AG10803 (cell line): ENCODE results near the gene CBR3.

ENCODE experiments used
- DNase-seq: peaks from one replicate; pipeline ENCODE4 v3.0.0; 2010; ENCODE audit warnings: low read depth
- H3K4me3 ChIP-seq: 2 replicates; pipeline ENCODE4 v1.5.1; 2011; ENCODE audit warnings: mild to moderate bottlenecking, low read length, control low read depth
- CTCF ChIP-seq: conservative IDR thresholded peaks from 2 replicates; pipeline ENCODE4 v1.5.1; 2011; ENCODE audit warnings: mild to moderate bottlenecking, low read length, control low read depth, inconsistent platforms

The CBR3 gene

GRCh38 chr21:36156815-36157670 lies 22.2 kb downstream of the CBR3 start, which contains the start of gene DOP1B:
Gene DOP1B, plus strand, starts transcription at chr21:36156824. Its CDS starts 7,910 bp downstream, at chr21:36164734.
- peak within 1 kb of the TSS; percentile 85 for H3K4me3 ChIP-seq
- no peak for DNase-seq
- TF ChIP-seq CTCF, result no peak

GRCh38 chr21:36159356-36159921 lies 24.6 kb downstream of the CBR3 start:
- no peak for DNase-seq
- H3K4me3 ChIP-seq, result no peak overlapping the region
- no peak for TF ChIP-seq CTCF

GRCh38 chr21:36160850-36161178 lies 25.9 kb downstream of the CBR3 start:
- DNase-seq, result no peak
- H3K4me3 ChIP-seq, result no peak overlapping the region

GRCh38 chr21:36162631-36163030 lies 27.8 kb downstream of the CBR3 start:
- no peak for TF ChIP-seq CTCF
- no peak overlapping the region for H3K4me3 ChIP-seq
- no peak for DNase-seq

More at GRCh38 chr21:36160850-36161178, 25.9 kb downstream of the CBR3 start:
- TF ChIP-seq CTCF, result no peak

- no peak for TF ChIP-seq CTCF
- H3K4me3 ChIP-seq, result no peak overlapping the region
- no peak for DNase-seq
Measured at GRCh38 chr21:36163750-36164741, 29.2 kb downstream of the CBR3 start.

GRCh38 chr21:36165356-36165755 lies 30.5 kb downstream of the CBR3 start:
- DNase-seq, result no peak

More at GRCh38 chr21:36165356-36165755, 30.5 kb downstream of the CBR3 start:
- H3K4me3 ChIP-seq, result no peak overlapping the region
- no peak for TF ChIP-seq CTCF
